Thoracic aorta (tissue), 2 donors: ENCODE measurements around the gene HEG1. TPM values are rescaled to one million over a fixed set of nuclear protein-coding genes. Genes with fewer than 3 reads are reported as not detected.

Source experiments
- ATAC-seq: fragments of 150-250 bp; one replicate; pipeline ENCODE4 v1.8.0; 2017; ENCODE audit warnings: low read depth; ENCODE audit not compliant: insufficient number of reproducible peaks, low FRiP score
- DNase-seq: peaks from one replicate; pipeline ENCODE4 v3.0.0-alpha.2; 2020; ENCODE audit warnings: low spot score
- H3K27ac ChIP-seq, 2 donors: fragments of 200-600 bp; sonication (generic); 1 replicate in 1 of 2; 2 replicates in 1 of 2; pipeline ENCODE4 v1.5.1; 2016; ENCODE audit warnings: mild to moderate bottlenecking in 2 of 2, moderate library complexity in 2 of 2
- H3K27me3 ChIP-seq: fragments of 200-600 bp; sonication (generic); replicated peaks from 2 replicates; pipeline ENCODE4 v1.6.0; 2016; ENCODE audit warnings: mild to moderate bottlenecking; ENCODE audit not compliant: insufficient read depth
- H3K36me3 ChIP-seq: fragments of 200-600 bp; sonication (generic); one replicate; pipeline ENCODE4 v1.5.1; 2016
- H3K4me1 ChIP-seq, 2 donors: fragments of 200-600 bp; sonication (generic); 1 replicate in 1 of 2; 2 replicates in 1 of 2; pipeline versions ENCODE4 v1.5.1 to v1.6.0; 2016; ENCODE audit warnings: low read depth in 2 of 2, mild to moderate bottlenecking in 1 of 2; ENCODE audit not compliant: control insufficient read depth in 1 of 2
- H3K4me3 ChIP-seq: fragments of 200-600 bp; sonication (generic); 2 replicates; pipeline ENCODE4 v1.5.1; 2016; ENCODE audit warnings: mild to moderate bottlenecking
- H3K9me3 ChIP-seq: fragments of 200-600 bp; sonication (generic); 2 replicates; pipeline ENCODE4 v1.5.1; 2016
- total RNA-seq, 2 donors: library from RNA; depleted of rRNA; stranded (reverse); fragments of >200 nt; gene quantifications; one replicate each; pipeline versions ENCODE4 v1.1.0 to v1.2.3, GENCODE V29; 2016
- TF ChIP-seq, protein P1 (sequence below): fragments of 200-600 bp; sonication (generic); IDR thresholded peaks from one replicate; pipeline ENCODE4 v1.5.1; 2019; ENCODE audit warnings: antibody characterized with exemption

HEG1 gene
- total RNA-seq, 2 donors from 2014 or later = 114 to 168 TPM

- Histone ChIP-seq H3K36me3 (no peaks in the 10 kb centered on the region), H3K9me3 (no peaks in the 10 kb centered on the region), H3K27me3 (no peaks in the 10 kb centered on the region), H3K4me3 (no peak overlapping the region), H3K4me1 (no peaks in the 10 kb centered on the region), H3K27ac (no peak overlapping the region)
- DNase-seq (no peak), ATAC-seq (no peak)
- TF ChIP-seq, protein P1, sequence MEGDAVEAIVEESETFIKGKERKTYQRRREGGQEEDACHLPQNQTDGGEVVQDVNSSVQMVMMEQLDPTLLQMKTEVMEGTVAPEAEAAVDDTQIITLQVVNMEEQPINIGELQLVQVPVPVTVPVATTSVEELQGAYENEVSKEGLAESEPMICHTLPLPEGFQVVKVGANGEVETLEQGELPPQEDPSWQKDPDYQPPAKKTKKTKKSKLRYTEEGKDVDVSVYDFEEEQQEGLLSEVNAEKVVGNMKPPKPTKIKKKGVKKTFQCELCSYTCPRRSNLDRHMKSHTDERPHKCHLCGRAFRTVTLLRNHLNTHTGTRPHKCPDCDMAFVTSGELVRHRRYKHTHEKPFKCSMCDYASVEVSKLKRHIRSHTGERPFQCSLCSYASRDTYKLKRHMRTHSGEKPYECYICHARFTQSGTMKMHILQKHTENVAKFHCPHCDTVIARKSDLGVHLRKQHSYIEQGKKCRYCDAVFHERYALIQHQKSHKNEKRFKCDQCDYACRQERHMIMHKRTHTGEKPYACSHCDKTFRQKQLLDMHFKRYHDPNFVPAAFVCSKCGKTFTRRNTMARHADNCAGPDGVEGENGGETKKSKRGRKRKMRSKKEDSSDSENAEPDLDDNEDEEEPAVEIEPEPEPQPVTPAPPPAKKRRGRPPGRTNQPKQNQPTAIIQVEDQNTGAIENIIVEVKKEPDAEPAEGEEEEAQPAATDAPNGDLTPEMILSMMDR = no peak
These were observed 132.0 kb downstream of the HEG1 start for GRCh38 chr3:124923833-124924232.

GRCh38 chr3:124920718-124921117 is 135.1 kb downstream of the HEG1 start:
- ATAC-seq = no peak
- Histone ChIP-seq H3K36me3 (no peaks in the 10 kb centered on the region), H3K27ac (no peak overlapping the region), H3K4me3 (no peak overlapping the region), H3K9me3 (no peaks in the 10 kb centered on the region), H3K27me3 (no peaks in the 10 kb centered on the region), H3K4me1 (no peaks in the 10 kb centered on the region)
- no peak for DNase-seq
- TF ChIP-seq, protein P1 = no peak

DNA sequence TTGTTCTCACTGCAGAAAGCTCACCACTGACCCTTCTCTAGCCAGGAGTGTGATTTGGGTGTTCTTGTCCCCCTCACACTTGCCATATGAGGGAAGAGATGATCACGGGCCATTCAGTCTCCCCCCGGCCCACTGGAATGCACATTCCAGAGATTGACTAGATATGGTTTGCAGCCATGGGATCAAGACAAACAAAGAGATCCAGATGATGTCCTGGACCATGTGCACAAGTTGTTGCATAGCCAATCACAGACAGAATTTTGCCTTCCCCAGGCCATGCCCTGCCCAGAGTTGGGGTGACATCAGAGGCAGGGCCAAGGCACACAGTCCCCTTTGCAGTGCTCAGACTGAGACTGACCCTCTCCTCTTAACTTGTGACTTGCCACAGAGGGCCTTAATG is 136.0 kb downstream of the HEG1 start:
- TF ChIP-seq, protein P1 = no peak
- H3K27ac ChIP-seq = no peak overlapping the region
- no peak for DNase-seq
- no peak for ATAC-seq
- no peaks in the 10 kb centered on the region for H3K27me3 ChIP-seq
- H3K4me3 ChIP-seq = no peak overlapping the region
- H3K36me3 ChIP-seq = no peaks in the 10 kb centered on the region
- no peaks in the 10 kb centered on the region for H3K9me3 ChIP-seq
- H3K4me1 ChIP-seq = no peaks in the 10 kb centered on the region

- H3K27me3 ChIP-seq = no peaks in the 10 kb centered on the region
- TF ChIP-seq, protein P1 = no peak
- H3K36me3 ChIP-seq = no peaks in the 10 kb centered on the region
- H3K4me3 ChIP-seq = no peak overlapping the region
- no peaks in the 10 kb centered on the region for H3K9me3 ChIP-seq
- H3K27ac ChIP-seq = no peak overlapping the region
- no peak for ATAC-seq
- DNase-seq = no peak
- H3K4me1 ChIP-seq = no peaks in the 10 kb centered on the region
These were observed 137.3 kb downstream of the HEG1 start for GRCh38 chr3:124918524-124918923.

DNA sequence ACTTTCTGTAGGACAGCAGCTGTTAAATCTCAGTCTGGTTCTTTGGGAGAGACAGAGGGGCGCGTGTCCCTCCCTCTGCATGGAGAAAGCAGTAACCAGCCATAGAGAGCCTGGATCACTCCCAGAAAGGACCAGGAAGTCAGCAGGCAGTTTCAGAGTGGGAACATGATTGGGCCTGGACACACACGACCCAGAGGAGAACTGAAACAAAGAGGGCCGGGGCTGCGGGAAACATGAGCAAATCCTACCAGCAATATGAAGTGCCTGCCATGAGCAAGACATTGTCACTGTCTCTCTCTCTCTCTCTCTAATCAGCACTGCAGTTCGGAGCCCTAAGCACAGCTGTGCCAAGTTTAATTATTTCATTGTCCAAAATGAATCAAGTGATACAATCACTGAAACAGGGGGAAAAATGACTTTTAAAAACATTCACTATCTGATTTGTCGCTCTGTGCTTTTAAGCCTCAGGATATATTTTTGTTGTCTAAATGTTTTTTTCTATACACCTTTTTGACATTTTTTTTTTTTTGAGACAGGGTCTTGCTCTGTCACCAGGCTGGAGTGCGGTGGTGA is 138.9 kb downstream of the HEG1 start:
- Histone ChIP-seq H3K36me3 (no peaks in the 10 kb centered on the region), H3K27ac (no peak overlapping the region), H3K4me1 (no peaks in the 10 kb centered on the region), H3K9me3 (no peaks in the 10 kb centered on the region), H3K27me3 (no peaks in the 10 kb centered on the region), H3K4me3 (no peak overlapping the region)
- TF ChIP-seq, protein P1 = no peak
- ATAC-seq = no peak
- DNase-seq = no peak

Other genes starting within 250 kb of the HEG1 start
- gene ITGB5, start 168.6 kb downstream of the HEG1 start, total RNA-seq = 100 to 1,000 TPM; 576 to 592 TPM
- gene MUC13, start 121.2 kb downstream of the HEG1 start, total RNA-seq = under 1 TPM in 1 of 2 donors, not detected in 1; 0.49 TPM
- gene SLC12A8, start 156.8 kb upstream of the HEG1 start, total RNA-seq = 1 to 10 TPM; 3.0 to 4.1 TPM